GM12872 (cell line): ENCODE measurements around the gene TERT.

Experiments used
- TF ChIP-seq, protein P1 (sequence below): IDR thresholded peaks from 3 replicates; pipeline ENCODE4 v1.5.1; 2011; ENCODE audit warnings: low read depth, mild to moderate bottlenecking, low read length, moderate library complexity; ENCODE audit not compliant: insufficient read depth

TERT gene

DNA sequence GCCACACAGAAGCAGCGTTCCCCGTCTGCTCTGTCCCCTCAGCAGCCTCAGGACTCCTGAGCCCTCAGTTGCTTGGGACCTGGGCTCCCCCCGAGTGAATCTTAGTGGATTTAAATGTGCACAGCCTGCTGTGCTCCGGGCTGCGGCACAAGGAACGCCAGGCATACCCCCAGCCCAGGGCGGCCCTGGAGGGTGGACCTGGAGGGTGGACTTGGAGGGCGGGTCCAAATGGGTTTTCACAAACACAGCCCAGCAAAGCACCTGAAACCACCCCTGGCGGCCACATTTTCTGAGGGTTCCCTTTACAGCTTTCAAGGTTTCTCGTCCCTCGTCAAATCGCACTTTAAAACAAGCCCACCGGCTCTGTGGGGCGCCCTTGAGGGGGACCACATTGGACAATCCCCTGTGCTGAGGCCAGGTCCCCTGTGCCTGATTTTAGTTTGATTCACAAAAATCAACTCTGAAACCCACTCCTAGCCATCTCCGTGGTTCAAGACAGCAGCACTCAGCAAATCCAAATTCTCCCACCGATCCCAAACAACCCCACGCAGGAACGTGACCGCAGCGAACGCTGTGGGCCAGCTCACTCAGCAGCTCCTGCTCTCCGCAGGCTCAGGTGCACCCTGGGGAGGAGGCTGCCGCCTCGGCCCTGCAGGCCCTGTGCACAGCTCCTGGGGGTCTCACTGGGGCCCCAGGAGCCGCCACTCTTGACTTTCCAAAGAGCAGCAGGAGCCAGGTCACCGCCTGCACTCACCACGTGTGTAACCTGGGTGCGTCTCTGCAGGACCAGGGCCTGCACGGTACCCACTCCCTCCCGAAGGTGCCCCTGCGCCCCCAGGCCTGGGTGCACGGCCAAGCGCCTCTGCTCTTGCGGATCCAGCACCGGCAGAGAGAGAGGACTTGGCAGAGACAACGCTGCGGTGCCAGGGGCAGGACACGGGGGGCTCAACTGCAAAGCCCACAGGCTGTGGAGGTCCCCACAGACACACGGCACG lies 29.1 kb downstream of the TERT start:
- TF ChIP-seq, protein P1, sequence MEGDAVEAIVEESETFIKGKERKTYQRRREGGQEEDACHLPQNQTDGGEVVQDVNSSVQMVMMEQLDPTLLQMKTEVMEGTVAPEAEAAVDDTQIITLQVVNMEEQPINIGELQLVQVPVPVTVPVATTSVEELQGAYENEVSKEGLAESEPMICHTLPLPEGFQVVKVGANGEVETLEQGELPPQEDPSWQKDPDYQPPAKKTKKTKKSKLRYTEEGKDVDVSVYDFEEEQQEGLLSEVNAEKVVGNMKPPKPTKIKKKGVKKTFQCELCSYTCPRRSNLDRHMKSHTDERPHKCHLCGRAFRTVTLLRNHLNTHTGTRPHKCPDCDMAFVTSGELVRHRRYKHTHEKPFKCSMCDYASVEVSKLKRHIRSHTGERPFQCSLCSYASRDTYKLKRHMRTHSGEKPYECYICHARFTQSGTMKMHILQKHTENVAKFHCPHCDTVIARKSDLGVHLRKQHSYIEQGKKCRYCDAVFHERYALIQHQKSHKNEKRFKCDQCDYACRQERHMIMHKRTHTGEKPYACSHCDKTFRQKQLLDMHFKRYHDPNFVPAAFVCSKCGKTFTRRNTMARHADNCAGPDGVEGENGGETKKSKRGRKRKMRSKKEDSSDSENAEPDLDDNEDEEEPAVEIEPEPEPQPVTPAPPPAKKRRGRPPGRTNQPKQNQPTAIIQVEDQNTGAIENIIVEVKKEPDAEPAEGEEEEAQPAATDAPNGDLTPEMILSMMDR = no peak

DNA sequence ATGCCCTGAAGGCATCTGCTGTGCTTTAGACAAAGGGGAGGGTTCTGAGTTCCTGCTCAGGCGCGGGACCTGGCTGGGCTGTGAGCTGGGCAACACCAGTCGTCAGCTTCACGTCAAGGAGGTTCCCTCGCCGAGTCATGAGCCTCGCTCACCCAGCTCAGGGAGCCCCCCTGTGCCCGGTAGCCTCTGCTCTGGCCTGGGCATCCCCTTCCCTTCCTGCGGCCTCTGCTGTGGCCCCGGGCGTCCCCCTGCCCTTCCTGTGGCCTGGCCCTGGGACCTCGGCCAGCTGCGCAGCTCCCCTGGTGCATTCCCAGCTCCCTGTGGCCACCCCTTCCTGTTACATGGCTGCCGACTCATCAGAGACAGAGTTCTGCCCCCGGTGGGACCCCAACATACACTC lies 29.8 kb downstream of the TERT start:
- TF ChIP-seq, protein P1 = no peak

DNA sequence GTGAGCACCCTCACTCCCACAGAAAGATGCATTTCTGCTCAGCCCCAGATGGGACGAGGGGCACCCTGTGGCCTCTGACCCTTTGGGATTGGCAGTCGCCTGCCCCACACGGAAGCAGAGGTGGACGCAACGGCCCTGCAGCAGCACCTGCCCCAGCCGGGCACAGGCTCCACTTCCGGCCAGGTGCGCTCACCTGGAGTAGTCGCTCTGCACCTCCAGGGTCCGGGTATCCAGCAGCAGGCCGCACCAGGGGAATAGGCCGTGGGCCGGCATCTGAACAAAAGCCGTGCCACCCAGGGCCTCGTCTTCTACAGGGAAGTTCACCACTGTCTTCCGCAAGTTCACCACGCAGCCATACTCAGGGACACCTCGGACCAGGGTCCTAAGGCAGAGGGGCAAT lies 30.7 kb downstream of the TERT start:
- TF ChIP-seq, protein P1 = no peak

DNA sequence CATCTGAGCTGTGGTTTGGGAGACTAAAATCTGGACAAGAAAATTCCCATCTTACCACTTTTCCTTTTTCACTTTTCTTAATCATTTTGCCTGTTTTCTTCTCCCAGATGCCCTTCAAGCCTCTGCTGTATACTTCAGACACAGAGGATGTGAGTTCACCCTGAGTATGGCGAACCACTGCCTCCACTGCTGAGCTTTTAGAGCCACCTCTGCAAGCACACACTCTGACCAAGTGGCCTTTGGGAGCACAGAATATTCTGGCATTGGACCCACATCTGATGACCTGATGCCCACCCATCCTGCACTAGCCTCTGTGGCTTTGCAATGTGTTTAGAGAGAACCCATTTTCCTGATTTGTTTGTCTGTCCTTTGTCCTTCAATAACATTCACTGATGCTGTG lies 32.5 kb downstream of the TERT start:
- TF ChIP-seq, protein P1 = no peak

DNA sequence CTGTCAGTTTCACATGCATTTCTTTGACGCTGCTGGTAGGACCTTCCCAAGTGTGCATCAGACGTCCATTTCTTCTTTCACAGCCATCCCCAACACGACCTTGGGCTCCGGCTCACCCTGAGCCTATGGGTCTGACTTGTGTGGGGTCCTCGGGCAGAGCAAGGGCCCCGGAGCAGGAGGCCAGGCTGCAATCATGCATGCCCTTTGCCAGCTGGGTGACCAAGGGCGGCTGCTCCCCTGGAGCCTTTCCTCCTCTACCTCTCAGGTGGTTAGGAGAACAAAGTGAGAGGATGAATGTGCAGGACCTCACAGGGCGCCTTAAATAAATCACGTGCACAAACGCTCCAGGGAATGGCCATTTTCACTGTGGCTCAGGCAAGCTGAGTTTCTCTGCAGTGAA lies 33.2 kb downstream of the TERT start:
- TF ChIP-seq, protein P1 = no peak

DNA sequence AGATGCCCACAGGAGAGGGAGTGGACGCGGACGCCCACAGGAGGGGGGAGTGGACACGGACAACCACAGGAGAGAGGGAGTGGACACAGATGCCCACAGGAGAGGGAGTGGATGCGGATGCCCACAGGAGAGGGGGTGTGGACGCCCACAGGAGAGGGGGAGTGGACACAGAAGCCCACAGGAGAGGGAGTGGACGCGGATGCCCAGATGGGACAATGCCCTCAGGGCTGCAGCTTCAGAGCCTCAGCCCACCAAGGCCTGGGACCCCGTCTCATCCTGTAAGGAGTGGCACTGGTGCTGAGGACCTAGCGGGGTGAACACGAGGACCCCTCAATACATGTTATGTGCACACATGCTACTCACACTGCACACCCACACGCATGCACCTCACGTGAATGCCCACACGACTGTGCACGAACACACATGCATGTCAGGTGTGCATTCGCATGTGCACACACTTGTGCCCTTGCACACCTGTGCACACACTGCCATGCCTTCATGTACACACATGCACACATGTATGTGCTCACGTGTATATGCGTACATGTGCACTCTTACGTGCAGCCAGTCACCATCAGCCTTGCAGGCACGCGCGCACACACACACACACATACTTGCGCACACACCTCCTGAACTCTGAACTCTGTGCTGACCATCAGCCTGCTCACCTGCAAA lies 34.9 kb downstream of the TERT start:
- TF ChIP-seq, protein P1 = no peak

DNA sequence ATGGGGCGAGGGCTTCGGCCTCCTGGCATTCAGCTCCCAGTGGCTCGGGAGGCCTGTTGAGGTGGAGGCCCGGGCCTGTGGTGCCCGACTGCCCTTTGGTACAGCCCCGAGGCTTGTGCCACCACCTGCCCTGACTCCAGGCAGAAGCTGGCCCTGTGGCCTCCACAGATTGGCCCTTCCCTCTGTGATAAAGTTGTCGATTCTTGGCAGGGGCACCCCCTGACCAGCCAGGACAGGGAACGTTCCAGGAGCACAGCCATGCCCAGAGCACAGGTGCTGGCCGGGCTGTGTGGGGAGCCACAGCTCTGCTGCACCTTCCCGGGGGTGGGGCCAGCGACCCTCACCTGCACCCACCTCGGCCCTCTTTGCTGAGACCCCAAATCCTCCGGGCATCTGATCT lies 37.0 kb downstream of the TERT start:
- TF ChIP-seq, protein P1 = no peak
